HG03521 (cell line): ENCODE results near the gene PRR20G.

ENCODE experiments used
- ATAC-seq: cut with Tn5 transposase; IDR thresholded peaks from one replicate; pipeline ENCODE4 v1.9.1; 2021; ENCODE audit warnings: mild to moderate bottlenecking, moderate library complexity; ENCODE audit not compliant: unreplicated experiment

The PRR20G gene

GRCh38 chr3:127264794-127265514 is 22.9 kb downstream of the PRR20G start:
- no peak for ATAC-seq

- ATAC-seq = no peak
Observed at GRCh38 chr3:127264292-127264691, 23.6 kb downstream of the PRR20G start.

GRCh38 chr3:127263586-127264231 is 24.1 kb downstream of the PRR20G start:
- ATAC-seq = no peak

- no peak for ATAC-seq
Observed at GRCh38 chr3:127263037-127263436, 24.8 kb downstream of the PRR20G start.

- ATAC-seq = no peak
Observed at GRCh38 chr3:127262533-127262932, 25.3 kb downstream of the PRR20G start.

- ATAC-seq = no peak
Observed at GRCh38 chr3:127261925-127262324, 25.9 kb downstream of the PRR20G start.

GRCh38 chr3:127260826-127261555 is 26.9 kb downstream of the PRR20G start:
- ATAC-seq = no peak

- ATAC-seq = no peak
Observed at GRCh38 chr3:127260416-127260815, 27.4 kb downstream of the PRR20G start.

- ATAC-seq = no peak
Observed at GRCh38 chr3:127259882-127260281, 28.0 kb downstream of the PRR20G start.

GRCh38 chr3:127258733-127259132 is 29.1 kb downstream of the PRR20G start:
- ATAC-seq = no peak

GRCh38 chr3:127257351-127257750 is 30.5 kb downstream of the PRR20G start:
- no peak for ATAC-seq

GRCh38 chr3:127256733-127257271 is 31.0 kb downstream of the PRR20G start:
- no peak for ATAC-seq

GRCh38 chr3:127256138-127256537 is 31.7 kb downstream of the PRR20G start:
- ATAC-seq = no peak

- no peak for ATAC-seq
Observed at GRCh38 chr3:127255516-127255915, 32.3 kb downstream of the PRR20G start.

GRCh38 chr3:127254730-127255129 is 33.1 kb downstream of the PRR20G start:
- ATAC-seq = no peak

- ATAC-seq = no peak
Observed at GRCh38 chr3:127254033-127254644, 33.7 kb downstream of the PRR20G start.

- no peak for ATAC-seq
Observed at GRCh38 chr3:127253491-127253890, 34.4 kb downstream of the PRR20G start.

GRCh38 chr3:127252446-127252845 is 35.4 kb downstream of the PRR20G start:
- no peak for ATAC-seq

- ATAC-seq = no peak
Observed at GRCh38 chr3:127250032-127250431, 37.8 kb downstream of the PRR20G start.

- ATAC-seq = no peak
Observed at GRCh38 chr3:127247292-127247691, 40.6 kb downstream of the PRR20G start.

GRCh38 chr3:127238602-127239001 is 49.2 kb downstream of the PRR20G start:
- no peak for ATAC-seq
